Thyroid gland (tissue), 4 donors: ENCODE measurements around the gene MAP2K1.

ENCODE experiments used
- CTCF ChIP-seq, 6 experiments: fragments of 200-600 bp in 3 of 6; fragments of 450-650 bp in 3 of 6; sonication (generic) in 3 of 6; IDR thresholded peaks; one replicate each; pipeline ENCODE4 v1.5.1; 2016 to 2019; ENCODE audit warnings: antibody characterized with exemption in 6 of 6, mild to moderate bottlenecking in 2 of 6, inconsistent platforms in 1 of 6, moderate library complexity in 1 of 6
- POLR2A ChIP-seq, 2 donors: fragments of 450-650 bp; IDR thresholded peaks; one replicate each; pipeline ENCODE4 v1.6.1; 2017; ENCODE audit warnings: antibody characterized with exemption in 2 of 2, mild to moderate bottlenecking in 2 of 2, moderate library complexity in 1 of 2

- no peak for TF ChIP-seq POLR2A (IDR thresholded peaks at IDR 0.05)
- no peak for TF ChIP-seq CTCF (IDR thresholded peaks at IDR 0.05)
These were observed 4.0 kb downstream of the MAP2K1 start for GRCh38 chr15:66390678-66391077.
